ENCODE results near the gene KDM4C. TPM values are rescaled to one million over a fixed set of nuclear protein-coding genes. Genes with fewer than 3 reads are reported as not detected.

Gene KDM4C
- total RNA-seq, 2 donors from 2014 or later: 12.8 to 31.5 TPM

DNA sequence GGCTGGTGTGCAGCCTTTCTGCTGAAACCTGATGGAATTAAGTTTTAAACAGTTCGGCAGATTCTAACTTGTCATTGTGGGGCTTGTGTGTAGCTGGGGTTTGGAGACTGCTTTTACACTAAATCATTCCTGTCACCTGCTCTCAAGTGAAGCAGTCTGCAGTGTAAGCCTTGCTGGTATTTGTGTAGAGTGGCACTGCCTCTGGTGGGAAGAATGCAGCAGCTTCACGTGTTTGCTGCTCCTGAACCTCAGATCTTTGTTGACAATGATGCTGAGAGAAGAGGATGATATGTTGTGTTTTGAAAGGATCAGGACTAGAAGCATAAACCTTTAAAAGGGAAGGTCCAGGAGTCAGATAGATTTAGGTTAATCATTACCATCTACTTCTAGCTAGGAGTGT lies 88.1 kb downstream of the KDM4C start:
- Histone ChIP-seq H3K4me3 (ENCODE audit: low read length) (no peak overlapping the region), H3K27me3 (ENCODE audit: control insufficient read depth, insufficient read depth, low read length, poor library complexity, severe bottlenecking) (no peaks in the 10 kb centered on the region), H3K9me3 (ENCODE audit: control insufficient read depth, low read length) (no peaks in the 10 kb centered on the region), H3K9ac (ENCODE audit: extremely low read depth, low read length, poor library complexity, severe bottlenecking) (no peak overlapping the region), H3K4me1 (ENCODE audit: control insufficient read depth, insufficient read depth, low read length) (no peaks in the 10 kb centered on the region), H3K27ac (ENCODE audit: low read depth, low read length) (no peak overlapping the region), H3K36me3 (ENCODE audit: control insufficient read depth, insufficient read depth, low read length) (peaks cover 17% of the 10 kb centered on the region)
- Mint-ChIP-seq H3K4me1 (peaks cover 10% of the 10 kb centered on the region), H3K9me3 (no peaks in the 10 kb centered on the region), H3K27ac (peak overlapping the region; percentile 56), H3K4me3 (no peak overlapping the region), H3K36me3 (ENCODE audit: low read depth) (peaks cover 10% of the 10 kb centered on the region), H3K27me3 (ENCODE audit: insufficient read depth) (no peaks in the 10 kb centered on the region)
- DNase-seq: peak; percentile 79
- 33 to 58% methylated on average over 1 to 2 of the region's 2 CpGs for WGBS, 2 experiments (ENCODE audit: insufficient coverage in 1 of 2, insufficient read length in 1 of 2)
- TF ChIP-seq, protein P1, sequence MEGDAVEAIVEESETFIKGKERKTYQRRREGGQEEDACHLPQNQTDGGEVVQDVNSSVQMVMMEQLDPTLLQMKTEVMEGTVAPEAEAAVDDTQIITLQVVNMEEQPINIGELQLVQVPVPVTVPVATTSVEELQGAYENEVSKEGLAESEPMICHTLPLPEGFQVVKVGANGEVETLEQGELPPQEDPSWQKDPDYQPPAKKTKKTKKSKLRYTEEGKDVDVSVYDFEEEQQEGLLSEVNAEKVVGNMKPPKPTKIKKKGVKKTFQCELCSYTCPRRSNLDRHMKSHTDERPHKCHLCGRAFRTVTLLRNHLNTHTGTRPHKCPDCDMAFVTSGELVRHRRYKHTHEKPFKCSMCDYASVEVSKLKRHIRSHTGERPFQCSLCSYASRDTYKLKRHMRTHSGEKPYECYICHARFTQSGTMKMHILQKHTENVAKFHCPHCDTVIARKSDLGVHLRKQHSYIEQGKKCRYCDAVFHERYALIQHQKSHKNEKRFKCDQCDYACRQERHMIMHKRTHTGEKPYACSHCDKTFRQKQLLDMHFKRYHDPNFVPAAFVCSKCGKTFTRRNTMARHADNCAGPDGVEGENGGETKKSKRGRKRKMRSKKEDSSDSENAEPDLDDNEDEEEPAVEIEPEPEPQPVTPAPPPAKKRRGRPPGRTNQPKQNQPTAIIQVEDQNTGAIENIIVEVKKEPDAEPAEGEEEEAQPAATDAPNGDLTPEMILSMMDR (conservative IDR thresholded peaks at IDR 0.05): peak; percentile 92

DNA sequence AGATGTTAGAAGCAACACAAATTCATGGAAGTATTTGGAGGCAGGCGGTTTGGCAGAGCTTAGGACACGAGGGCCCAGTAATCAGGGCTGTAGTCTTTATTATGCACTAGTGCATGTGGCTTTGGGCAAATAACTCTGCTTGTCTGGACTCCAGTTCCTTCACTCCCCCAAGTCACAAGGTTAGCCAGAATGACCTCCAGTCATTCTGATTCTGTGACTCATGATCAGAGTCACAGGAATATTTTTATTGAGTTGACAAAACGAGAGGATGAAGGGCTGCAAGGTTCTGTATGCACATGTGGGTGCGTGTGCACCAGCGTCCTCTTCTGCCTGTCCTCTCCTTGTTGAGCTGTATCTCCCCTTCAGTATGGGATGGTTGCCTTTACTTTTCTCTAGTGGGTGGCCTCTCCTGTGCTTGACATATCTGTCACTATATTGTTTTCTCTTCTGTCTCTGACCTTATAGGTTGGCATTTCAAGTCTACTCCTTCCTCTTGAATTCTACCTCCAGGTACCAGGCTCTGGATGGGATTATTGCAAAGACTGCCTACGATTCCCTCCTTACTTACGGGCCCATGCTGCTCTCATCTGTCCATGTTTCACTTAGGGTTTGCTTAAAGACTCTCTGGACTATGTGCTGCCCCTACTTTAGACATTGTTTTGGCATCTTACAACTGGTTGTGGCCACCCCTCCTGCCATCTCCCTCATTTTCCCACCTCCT lies 94.6 kb downstream of the KDM4C start:
- no peak overlapping the region for H3K27ac Mint-ChIP-seq
- WGBS, 2 experiments (ENCODE audit: insufficient coverage in 1 of 2, insufficient read length in 1 of 2): 87 to 93% methylated on average over 6 to 7 of the region's 7 CpGs
- Histone ChIP-seq H3K4me3 (ENCODE audit: low read length) (no peak overlapping the region), H3K4me1 (ENCODE audit: control insufficient read depth, insufficient read depth, low read length) (no peaks in the 10 kb centered on the region), H3K9ac (ENCODE audit: extremely low read depth, low read length, poor library complexity, severe bottlenecking) (no peak overlapping the region), H3K9me3 (ENCODE audit: control insufficient read depth, low read length) (no peaks in the 10 kb centered on the region), H3K36me3 (ENCODE audit: control insufficient read depth, insufficient read depth, low read length) (peaks cover 27% of the 10 kb centered on the region), H3K27ac (ENCODE audit: low read depth, low read length) (no peak overlapping the region), H3K27me3 (ENCODE audit: control insufficient read depth, insufficient read depth, low read length, poor library complexity, severe bottlenecking) (no peaks in the 10 kb centered on the region)
- H3K27me3 Mint-ChIP-seq (ENCODE audit: insufficient read depth): no peaks in the 10 kb centered on the region
- H3K4me1 Mint-ChIP-seq: no peaks in the 10 kb centered on the region
- TF ChIP-seq, protein P1 (conservative IDR thresholded peaks at IDR 0.05): no peak
- H3K36me3 Mint-ChIP-seq (ENCODE audit: low read depth): peaks cover 18% of the 10 kb centered on the region
- H3K9me3 Mint-ChIP-seq: no peaks in the 10 kb centered on the region
- no peak overlapping the region for H3K4me3 Mint-ChIP-seq
- DNase-seq: peak; percentile 22

DNA sequence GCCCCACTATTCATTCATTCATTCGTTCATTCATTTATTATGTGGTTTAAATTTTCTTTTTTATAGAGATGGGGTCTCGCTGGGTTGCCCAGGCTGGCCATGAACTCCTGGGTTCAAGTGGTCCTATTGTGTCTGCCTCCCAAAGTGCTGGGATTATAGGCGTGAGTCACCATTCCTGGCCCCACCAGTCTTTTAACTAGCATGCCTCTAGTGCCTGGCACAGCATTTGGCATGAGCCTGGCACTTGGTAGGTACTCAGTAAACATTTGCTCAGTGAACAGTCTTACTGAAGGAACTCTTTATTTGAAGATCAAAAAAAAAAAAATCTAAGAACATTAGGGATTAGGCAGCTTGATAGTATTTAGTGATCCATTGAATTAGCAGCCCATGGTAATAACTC lies 98.1 kb downstream of the KDM4C start:
- no peak overlapping the region for H3K27ac ChIP-seq (ENCODE audit: low read depth, low read length)
- Mint-ChIP-seq H3K9me3 (no peaks in the 10 kb centered on the region), H3K4me1 (peaks cover 2% of the 10 kb centered on the region), H3K4me3 (no peak overlapping the region), H3K27me3 (ENCODE audit: insufficient read depth) (no peaks in the 10 kb centered on the region), H3K27ac (no peak overlapping the region), H3K36me3 (ENCODE audit: low read depth) (peaks cover 16% of the 10 kb centered on the region)
- no peaks in the 10 kb centered on the region for H3K27me3 ChIP-seq (ENCODE audit: control insufficient read depth, insufficient read depth, low read length, poor library complexity, severe bottlenecking)
- 83 to 94% methylated on average over 1 to 3 of the region's 3 CpGs for WGBS, 2 experiments (ENCODE audit: insufficient coverage in 1 of 2, insufficient read length in 1 of 2)
- no peaks in the 10 kb centered on the region for H3K4me1 ChIP-seq (ENCODE audit: control insufficient read depth, insufficient read depth, low read length)
- no peak overlapping the region for H3K9ac ChIP-seq (ENCODE audit: extremely low read depth, low read length, poor library complexity, severe bottlenecking)
- DNase-seq: no peak
- TF ChIP-seq, protein P1 (conservative IDR thresholded peaks at IDR 0.05): no peak
- no peaks in the 10 kb centered on the region for H3K9me3 ChIP-seq (ENCODE audit: control insufficient read depth, low read length)
- H3K36me3 ChIP-seq (ENCODE audit: control insufficient read depth, insufficient read depth, low read length): peaks cover 14% of the 10 kb centered on the region
- no peak overlapping the region for H3K4me3 ChIP-seq (ENCODE audit: low read length)

Measured in endodermal cell (in vitro differentiated cells).